ENCODE data around the gene AKIP1.
A peak's percentile ranks its signal among the peaks of the same experiment; 100 is the strongest.
"Not testable (repeated sequence)": the region's sequence is repeated elsewhere in the genome, so short reads cannot be mapped to it uniquely, and the experiment has no call there.

AKIP1 gene

GRCh38 chr11:8911029-8911823 lies at the start of gene AKIP1:
Gene AKIP1, plus strand, starts transcription at chr11:8911189. Its CDS starts 261 bp downstream, at chr11:8911450.
- DNase-seq, result peak; percentile 99

- no peak for DNase-seq
Observed at GRCh38 chr11:8863838-8864237, 47.2 kb upstream of the AKIP1 start.

GRCh38 chr11:8865304-8865703 lies 45.7 kb upstream of the AKIP1 start:
- no peak for DNase-seq

GRCh38 chr11:8867035-8867434 lies 44.0 kb upstream of the AKIP1 start:
- DNase-seq, result peak; percentile 86

- no peak for DNase-seq
Observed at GRCh38 chr11:8867931-8868631, 42.9 kb upstream of the AKIP1 start.

GRCh38 chr11:8870411-8871170 lies 40.4 kb upstream of the AKIP1 start:
- DNase-seq, result peak; percentile 80

GRCh38 chr11:8871171-8871775 lies 39.7 kb upstream of the AKIP1 start:
- DNase-seq, result peak; percentile 84

- DNase-seq, result no peak
Observed at GRCh38 chr11:8871962-8872361, 39.0 kb upstream of the AKIP1 start.

- no peak for DNase-seq
Observed at GRCh38 chr11:8873741-8874405, 37.1 kb upstream of the AKIP1 start.

GRCh38 chr11:8878771-8879170 lies 32.2 kb upstream of the AKIP1 start:
- DNase-seq, result no peak

GRCh38 chr11:8881585-8881984 lies 29.4 kb upstream of the AKIP1 start:
- DNase-seq, result not testable (repeated sequence)

GRCh38 chr11:8886322-8886721 lies 24.7 kb upstream of the AKIP1 start:
- no peak for DNase-seq

GRCh38 chr11:8891185-8891584 lies 19.8 kb upstream of the AKIP1 start:
- not testable (repeated sequence) for DNase-seq

GRCh38 chr11:8899119-8899753 lies 11.8 kb upstream of the AKIP1 start:
- DNase-seq, result no peak

- no peak for DNase-seq
Observed at GRCh38 chr11:8905528-8906165, 5.3 kb upstream of the AKIP1 start.

- DNase-seq, result no peak
Observed at GRCh38 chr11:8907116-8907515, 3.9 kb upstream of the AKIP1 start.

- DNase-seq, result no peak
Observed at GRCh38 chr11:8908099-8908498, 2.9 kb upstream of the AKIP1 start.

GRCh38 chr11:8910649-8911026 lies 351 bp upstream of the AKIP1 start:
- DNase-seq, result no peak

- peak; percentile 63 for DNase-seq
Observed at GRCh38 chr11:8913961-8914660, 3.1 kb downstream of the AKIP1 start.

GRCh38 chr11:8914661-8915018 lies 3.7 kb downstream of the AKIP1 start:
- DNase-seq, result no peak
